A549 (cell line): ENCODE results near the gene PDE8A. TPM values are rescaled to one million over a fixed set of nuclear protein-coding genes. Genes with fewer than 3 reads are reported as not detected.

ENCODE experiments used
- ATAC-seq, 2 experiments: fragments of 200-7000 bp in 1 of 2; fragments of >200 bp in 1 of 2; cut with Nextera tagmentation in 1 of 2; cut with Tn5 transposase in 1 of 2; 3 replicates each; pipeline versions ENCODE4 v1.8.0 to v1.9.1; 2018 to 2020; ENCODE audit warnings: mild to moderate bottlenecking in 1 of 2, moderate library complexity in 1 of 2
- CTCF ChIA-PET: fragments of 300-600 bp; sonication (Branson Sonifier 250); formaldehyde crosslinking; extraction: SDS; loops from one replicate; lab custom pipeline; 2021; ENCODE audit warnings: antibody characterized with exemption, inconsistent platforms; lab: Yijun Ruan, JAX
- POLR2A ChIA-PET: fragments of 350-600 bp; formaldehyde crosslinking; extraction: SDS; loops from one replicate; lab custom pipeline; 2021; ENCODE audit warnings: antibody characterized with exemption, inconsistent platforms; lab: Yijun Ruan, JAX
- DNase-seq, 2 experiments: peaks; one replicate each; pipeline versions ENCODE4 v3.0.0 to v3.0.0-alpha.2; 2011 to 2016; ENCODE audit warnings: low read depth in 1 of 2, low spot score in 1 of 2
- FAIRE-seq: peaks from 2 replicates; lab custom pipeline; 2011; peaks lifted over from hg19 to GRCh38; lab: Jason Lieb, UNC
- H3K27ac ChIP-seq, 2 experiments: fragments of >200 bp; sonication (Bioruptor Twin); formaldehyde crosslinking; 3 replicates each; pipeline ENCODE4 v1.5.1; 2016 to 2017
- H3K4me1 ChIP-seq: fragments of >200 bp; sonication (Bioruptor Twin); formaldehyde crosslinking; 3 replicates; pipeline ENCODE4 v1.6.1; 2016
- H3K4me2 ChIP-seq: fragments of >200 bp; sonication (Bioruptor Twin); formaldehyde crosslinking; 3 replicates; pipeline ENCODE4 v1.6.1; 2016
- H3K4me3 ChIP-seq: fragments of >200 bp; sonication (Bioruptor Twin); formaldehyde crosslinking; 3 replicates; pipeline ENCODE4 v1.5.1; 2016
- H3K9me3 ChIP-seq: fragments of >200 bp; sonication (Bioruptor Twin); formaldehyde crosslinking; 3 replicates; pipeline ENCODE4 v1.6.1; 2016
- ATOH8 ChIP-seq: fragments of 250-450 bp; sonication (Bioruptor Pico); IDR thresholded peaks from 2 replicates; pipeline ENCODE4 v1.5.0; 2020; ENCODE audit warnings: low read depth, mild to moderate bottlenecking, moderate library complexity
- CEBPB ChIP-seq, 2 experiments: fragments of >200 bp in 1 of 2; sonication (Bioruptor Twin) in 1 of 2; formaldehyde crosslinking in 1 of 2; IDR thresholded peaks; 2 replicates each; pipeline ENCODE4 v1.6.1; 2012 to 2016
- CHD4 ChIP-seq: fragments of 200-600 bp; sonication (generic); IDR thresholded peaks from 2 replicates; pipeline ENCODE4 v1.6.1; 2016; ENCODE audit warnings: antibody characterized with exemption, mild to moderate bottlenecking, borderline replicate concordance
- CTCF ChIP-seq: fragments of >200 bp; sonication (Bioruptor Twin); formaldehyde crosslinking; IDR thresholded peaks from 3 replicates; pipeline ENCODE4 v1.5.1; 2016
- FOSB ChIP-seq: fragments of 250-450 bp; sonication (Bioruptor Pico); IDR thresholded peaks from 2 replicates; pipeline ENCODE4 v1.5.0; 2020; ENCODE audit warnings: mild to moderate bottlenecking, moderate library complexity
- FOXS1 ChIP-seq: fragments of 250-450 bp; sonication (Bioruptor Pico); IDR thresholded peaks from 2 replicates; pipeline ENCODE4 v1.5.0; 2020; ENCODE audit warnings: mild to moderate bottlenecking, moderate library complexity
- KDM1A ChIP-seq: fragments of 200-600 bp; sonication (generic); IDR thresholded peaks from 2 replicates; pipeline ENCODE4 v1.6.1; 2016; ENCODE audit warnings: low read depth, mild to moderate bottlenecking
- NFE2L2 ChIP-seq: fragments of 150-350 bp; conservative IDR thresholded peaks from 2 replicates; pipeline ENCODE4 v1.6.1; 2014; ENCODE audit warnings: low read length
- NPAS2 ChIP-seq: fragments of 250-450 bp; sonication (Bioruptor Pico); IDR thresholded peaks from 2 replicates; pipeline ENCODE4 v1.8.0; 2022; ENCODE audit warnings: mild to moderate bottlenecking, moderate library complexity, borderline replicate concordance
- RAD21 ChIP-seq, 2 experiments: fragments of >200 bp in 1 of 2; sonication (Bioruptor Twin) in 1 of 2; formaldehyde crosslinking in 1 of 2; IDR thresholded peaks in 1 of 2; conservative IDR thresholded peaks in 1 of 2; 2 replicates in 1 of 2; 3 replicates in 1 of 2; pipeline ENCODE4 v1.6.1; 2012 to 2018; ENCODE audit warnings: inconsistent platforms in 1 of 2
- RARB ChIP-seq: fragments of 250-450 bp; sonication (Bioruptor Pico); IDR thresholded peaks from 2 replicates; pipeline ENCODE4 v1.8.0; 2021; ENCODE audit warnings: mild to moderate bottlenecking, moderate library complexity
- RCOR1 ChIP-seq: fragments of 150-350 bp; IDR thresholded peaks from 2 replicates; pipeline ENCODE4 v1.6.1; 2014; ENCODE audit warnings: antibody characterized with exemption, low read length, low read depth
- RFX5 ChIP-seq: fragments of 450-650 bp; IDR thresholded peaks from 2 replicates; pipeline ENCODE4 v1.7.1; 2014; ENCODE audit warnings: antibody characterized with exemption, mild to moderate bottlenecking, moderate library complexity
- SREBF2 ChIP-seq: fragments of 450-650 bp; IDR thresholded peaks from 2 replicates; pipeline ENCODE4 v1.6.1; 2014; ENCODE audit warnings: mild to moderate bottlenecking, moderate library complexity
- TP53 ChIP-seq: fragments of 250-450 bp; sonication (Bioruptor Pico); IDR thresholded peaks from 2 replicates; pipeline ENCODE4 v1.5.0; 2021; ENCODE audit warnings: mild to moderate bottlenecking, moderate library complexity
- ZFP36 ChIP-seq: fragments of 450-650 bp; IDR thresholded peaks from 2 replicates; pipeline ENCODE4 v1.6.1; 2014; ENCODE audit warnings: borderline replicate concordance; ENCODE audit not compliant: partially characterized antibody
- ZSCAN20 ChIP-seq: fragments of 250-450 bp; sonication (Bioruptor Pico); IDR thresholded peaks from 2 replicates; pipeline ENCODE4 v1.8.0; 2022; ENCODE audit warnings: mild to moderate bottlenecking, moderate library complexity
- WGBS: methylation state at CpG from one replicate; pipeline ENCODE4 v1.1.6; 2017; ENCODE audit errors: missing lambda C conversion rate; 5-methylcytosine and 5-hydroxymethylcytosine counted together
- polyA plus RNA-seq, 4 experiments: library from polyadenylated mRNA; depleted of rRNA in 3 of 4; stranded (reverse); fragments of >200 nt; fragmentation: RNase III in 1 of 4; extraction: RNeasy Plus Mini Kit Qiagen cat#74134 plus additional on column Dnase treatment in 1 of 4; gene quantifications; 2 replicates in 3 of 4; 3 replicates in 1 of 4; pipeline ENCODE4 v1.2.3, GENCODE V29; 2011 to 2017
- TF ChIP-seq, protein P1 (sequence below): fragments of 250-450 bp; sonication (Bioruptor Pico); IDR thresholded peaks from 2 replicates; pipeline ENCODE4 v1.5.0; 2021; ENCODE audit warnings: mild to moderate bottlenecking, moderate library complexity, borderline replicate concordance
- TF ChIP-seq, protein P2 (sequence below): fragments of >200 bp; sonication (Bioruptor Twin); formaldehyde crosslinking; IDR thresholded peaks from 3 replicates; pipeline ENCODE4 v1.6.1; 2016
- TF ChIP-seq, protein P3 (sequence below): fragments of >200 bp; sonication (Bioruptor Twin); formaldehyde crosslinking; IDR thresholded peaks from 2 replicates; pipeline ENCODE4 v1.6.1; 2016

Gene PDE8A
- polyA plus RNA-seq, 2 of the 4 experiments (the other 2 are of a cell fraction), result 45.3 to 204 TPM

DNA sequence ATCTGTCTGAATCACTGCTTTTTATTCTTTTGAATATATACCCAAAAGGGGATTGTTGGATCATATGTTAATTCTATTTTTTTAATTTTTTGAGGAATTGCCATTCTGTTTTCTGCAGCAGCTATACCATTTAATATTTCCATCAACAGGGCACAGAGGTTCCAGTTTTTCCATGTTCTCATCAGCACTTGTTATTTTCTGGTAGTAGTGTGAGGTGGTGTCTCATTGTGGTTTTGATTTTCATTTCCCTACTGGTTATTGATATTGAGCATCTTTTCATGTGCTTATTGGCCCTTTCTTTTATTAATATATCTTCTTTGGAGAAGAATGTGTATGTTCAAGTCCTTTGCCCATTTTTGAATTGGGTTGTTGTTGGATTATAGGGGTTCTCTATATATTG lies 68.1 kb downstream of the PDE8A start:
- FAIRE-seq, result no peak
- ChIA-PET CTCF (interaction anchor here (0.7 to 1.9 kb wide), 2 partner anchors 70 to 94 kb away, joined by 3 to 5 read pairs; no protein-coding TSS in a partner anchor), POLR2A (no interaction called here)
- DNase-seq, result no peak
- Histone ChIP-seq H3K27ac (peak overlapping the region; percentile 93 to 95), H3K4me2 (no peak overlapping the region), H3K4me1 (peaks cover 34% of the 10 kb centered on the region), H3K9me3 (peaks cover 17% of the 10 kb centered on the region; the same call in 1 of the 3 replicates), H3K4me3 (no peak overlapping the region)
- ATAC-seq, result no peak
- TF ChIP-seq RARB (CRISPR knock-in tag), result no peak
- TF ChIP-seq NPAS2 (CRISPR knock-in tag), result no peak
- no peak for TF ChIP-seq NFE2L2
- no peak for TF ChIP-seq ZFP36

DNA sequence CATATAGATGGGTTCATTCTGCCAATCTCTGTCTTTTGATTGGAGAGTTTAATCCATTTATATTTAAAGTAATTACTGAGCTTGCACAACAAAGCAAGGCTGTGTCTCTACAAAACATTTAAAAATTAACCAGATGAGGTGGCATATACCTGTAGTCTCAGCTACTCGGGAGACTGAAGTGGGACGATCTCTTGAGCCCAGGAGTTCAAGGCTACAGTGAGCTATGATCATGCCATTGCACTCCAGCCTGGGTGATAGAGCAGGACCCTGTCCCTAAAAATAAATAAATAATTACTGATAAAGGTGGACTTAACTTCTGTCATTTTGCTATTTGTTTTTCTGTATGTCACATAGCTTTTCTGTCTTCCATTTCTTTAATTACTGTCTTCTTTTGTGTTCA lies 78.1 kb downstream of the PDE8A start:
- no peak overlapping the region for H3K27ac ChIP-seq
- peaks cover 28% of the 10 kb centered on the region for H3K4me1 ChIP-seq
- no peak for DNase-seq
- ChIA-PET POLR2A (no interaction called here), CTCF (interaction anchor here (0.7 to 2.2 kb wide), 4 partner anchors 15 to 472 kb away, joined by 3 to 7 read pairs (median 3); no protein-coding TSS in a partner anchor)
- peaks cover 26% of the 10 kb centered on the region for H3K9me3 ChIP-seq
- no peak overlapping the region for H3K4me2 ChIP-seq
- TF ChIP-seq CHD4, result no peak
- no peak for TF ChIP-seq ZSCAN20
- TF ChIP-seq RCOR1, result no peak
- no peak for TF ChIP-seq TP53 (CRISPR knock-in tag)
- no peak for TF ChIP-seq NPAS2 (CRISPR knock-in tag)
- TF ChIP-seq, protein P1, sequence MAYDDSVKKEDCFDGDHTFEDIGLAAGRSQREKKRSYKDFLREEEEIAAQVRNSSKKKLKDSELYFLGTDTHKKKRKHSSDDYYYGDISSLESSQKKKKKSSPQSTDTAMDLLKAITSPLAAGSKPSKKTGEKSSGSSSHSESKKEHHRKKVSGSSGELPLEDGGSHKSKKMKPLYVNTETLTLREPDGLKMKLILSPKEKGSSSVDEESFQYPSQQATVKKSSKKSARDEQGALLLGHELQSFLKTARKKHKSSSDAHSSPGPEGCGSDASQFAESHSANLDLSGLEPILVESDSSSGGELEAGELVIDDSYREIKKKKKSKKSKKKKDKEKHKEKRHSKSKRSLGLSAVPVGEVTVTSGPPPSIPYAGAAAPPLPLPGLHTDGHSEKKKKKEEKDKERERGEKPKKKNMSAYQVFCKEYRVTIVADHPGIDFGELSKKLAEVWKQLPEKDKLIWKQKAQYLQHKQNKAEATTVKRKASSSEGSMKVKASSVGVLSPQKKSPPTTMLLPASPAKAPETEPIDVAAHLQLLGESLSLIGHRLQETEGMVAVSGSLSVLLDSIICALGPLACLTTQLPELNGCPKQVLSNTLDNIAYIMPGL, result no peak
- TF ChIP-seq RAD21 (conservative IDR thresholded peaks at IDR 0.05 in 1 of 2, IDR thresholded peaks at IDR 0.05 in 1 of 2), result no peak
- TF ChIP-seq FOXS1 (CRISPR knock-in tag), result no peak
- TF ChIP-seq RFX5, result no peak
- no peak for TF ChIP-seq CTCF
- TF ChIP-seq, protein P2, sequence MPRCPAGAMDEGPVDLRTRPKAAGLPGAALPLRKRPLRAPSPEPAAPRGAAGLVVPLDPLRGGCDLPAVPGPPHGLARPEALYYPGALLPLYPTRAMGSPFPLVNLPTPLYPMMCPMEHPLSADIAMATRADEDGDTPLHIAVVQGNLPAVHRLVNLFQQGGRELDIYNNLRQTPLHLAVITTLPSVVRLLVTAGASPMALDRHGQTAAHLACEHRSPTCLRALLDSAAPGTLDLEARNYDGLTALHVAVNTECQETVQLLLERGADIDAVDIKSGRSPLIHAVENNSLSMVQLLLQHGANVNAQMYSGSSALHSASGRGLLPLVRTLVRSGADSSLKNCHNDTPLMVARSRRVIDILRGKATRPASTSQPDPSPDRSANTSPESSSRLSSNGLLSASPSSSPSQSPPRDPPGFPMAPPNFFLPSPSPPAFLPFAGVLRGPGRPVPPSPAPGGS, result no peak
- no peak for TF ChIP-seq ATOH8 (CRISPR knock-in tag)
- TF ChIP-seq, protein P3, sequence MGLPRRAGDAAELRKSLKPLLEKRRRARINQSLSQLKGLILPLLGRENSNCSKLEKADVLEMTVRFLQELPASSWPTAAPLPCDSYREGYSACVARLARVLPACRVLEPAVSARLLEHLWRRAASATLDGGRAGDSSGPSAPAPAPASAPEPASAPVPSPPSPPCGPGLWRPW, result no peak
- TF ChIP-seq CEBPB (IDR thresholded peaks at IDR 0.05), result no peak
- TF ChIP-seq KDM1A, result no peak
- no peak for TF ChIP-seq FOSB (CRISPR knock-in tag)
- TF ChIP-seq SREBF2, result no peak
- no peak overlapping the region for H3K4me3 ChIP-seq
- ATAC-seq, result no peak
- FAIRE-seq, result no peak
- 89% methylated on average over 2 of the region's 2 CpGs for WGBS
